Thymus (tissue), 11 donors: ENCODE results near the gene OR5K3. TPM values are rescaled to one million over a fixed set of nuclear protein-coding genes. Genes with fewer than 3 reads are reported as not detected.
"Not testable (repeated sequence)": the region's sequence is repeated elsewhere in the genome, so short reads cannot be mapped to it uniquely, and the experiment has no call there.

Experiments used
- DNase-seq, 9 donors: peaks; one replicate each; pipeline ENCODE4 v3.0.0-alpha.2; 2013; ENCODE audit warnings: low spot score in 9 of 9, low read depth in 6 of 9, missing footprints in 1 of 9
- H3K27ac ChIP-seq, 2 donors: one replicate each; pipeline ENCODE4 v1.5.1; 2013; ENCODE audit warnings: control low read depth in 1 of 2, low read depth in 1 of 2, low read length in 1 of 2, mild to moderate bottlenecking in 1 of 2, moderate library complexity in 1 of 2
- H3K27me3 ChIP-seq, 2 donors: one replicate each; pipeline ENCODE4 v1.5.1; 2013; ENCODE audit warnings: low read length in 1 of 2; ENCODE audit not compliant: control insufficient read depth in 2 of 2, insufficient read depth in 1 of 2
- H3K36me3 ChIP-seq, 2 donors: one replicate each; pipeline ENCODE4 v1.5.1; 2013; ENCODE audit warnings: low read length in 1 of 2, mild to moderate bottlenecking in 1 of 2, moderate library complexity in 1 of 2; ENCODE audit not compliant: control insufficient read depth in 2 of 2, insufficient read depth in 2 of 2
- H3K4me1 ChIP-seq, 2 donors: one replicate each; pipeline ENCODE4 v1.5.1; 2013; ENCODE audit warnings: low read length in 2 of 2; ENCODE audit not compliant: control insufficient read depth in 2 of 2, insufficient read depth in 2 of 2
- H3K4me3 ChIP-seq, 2 donors: one replicate each; pipeline ENCODE4 v1.5.1; 2013; ENCODE audit warnings: low read length in 2 of 2, control low read depth in 1 of 2, mild to moderate bottlenecking in 1 of 2
- H3K9me3 ChIP-seq, 2 donors: one replicate each; pipeline ENCODE4 v1.5.1; 2013; ENCODE audit warnings: low read length in 1 of 2, mild to moderate bottlenecking in 1 of 2; ENCODE audit not compliant: control insufficient read depth in 2 of 2, insufficient read depth in 1 of 2
- WGBS: extraction: QIAGEN DNeasy Blood & Tissue Kit; methylation state at CpG from one replicate; pipeline ENCODE4 v1.1.7; 2013; 5-methylcytosine and 5-hydroxymethylcytosine counted together
- polyA plus RNA-seq: library from polyadenylated mRNA; stranded (reverse); fragments of 200-250 nt; gene quantifications from one replicate; pipeline ENCODE4 v1.2.3, GENCODE V29; 2013
- total RNA-seq: library from RNA; stranded (reverse); fragments of 120-200 nt; gene quantifications from one replicate; pipeline ENCODE4 v1.2.4, GENCODE V29; 2013
- donor health status: healthy.

Gene OR5K3
- total and polyA plus RNA-seq, 2 donors: not detected

GRCh38 chr3:98367464-98368246 lies 22.8 kb upstream of the OR5K3 start:
- H3K4me3 ChIP-seq: no peak overlapping the region
- DNase-seq: no peak
- no peaks in the 10 kb centered on the region for H3K27me3 ChIP-seq
- no peak overlapping the region for H3K27ac ChIP-seq
- H3K9me3 ChIP-seq: no peaks in the 10 kb centered on the region
- H3K36me3 ChIP-seq: no peaks in the 10 kb centered on the region
- no peaks in the 10 kb centered on the region for H3K4me1 ChIP-seq
- 94% methylated on average over 4 of the region's 4 CpGs for WGBS

DNA sequence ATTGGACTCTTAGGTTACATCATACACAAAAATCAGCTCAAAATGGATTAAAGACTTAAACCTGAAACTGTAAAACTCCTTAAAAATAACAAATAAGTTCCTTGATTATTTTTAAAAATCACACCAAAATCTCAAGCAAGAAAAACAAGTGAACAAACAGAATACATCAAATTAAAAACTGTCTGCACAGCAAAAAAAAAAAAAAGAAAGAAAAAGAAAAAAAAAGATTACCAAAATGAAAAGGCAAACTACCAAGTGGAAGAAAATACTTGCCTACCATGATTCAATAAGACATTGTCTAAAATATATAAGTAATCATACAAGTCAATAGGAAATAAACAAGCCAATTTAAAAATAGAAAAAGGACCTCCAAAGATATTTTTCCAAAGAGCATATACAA lies 19.3 kb upstream of the OR5K3 start:
- Histone ChIP-seq H3K27me3 (no peaks in the 10 kb centered on the region), H3K36me3 (no peaks in the 10 kb centered on the region), H3K4me1 (no peaks in the 10 kb centered on the region), H3K27ac (no peak overlapping the region), H3K4me3 (no peak overlapping the region), H3K9me3 (no peaks in the 10 kb centered on the region)
- DNase-seq: no peak

DNA sequence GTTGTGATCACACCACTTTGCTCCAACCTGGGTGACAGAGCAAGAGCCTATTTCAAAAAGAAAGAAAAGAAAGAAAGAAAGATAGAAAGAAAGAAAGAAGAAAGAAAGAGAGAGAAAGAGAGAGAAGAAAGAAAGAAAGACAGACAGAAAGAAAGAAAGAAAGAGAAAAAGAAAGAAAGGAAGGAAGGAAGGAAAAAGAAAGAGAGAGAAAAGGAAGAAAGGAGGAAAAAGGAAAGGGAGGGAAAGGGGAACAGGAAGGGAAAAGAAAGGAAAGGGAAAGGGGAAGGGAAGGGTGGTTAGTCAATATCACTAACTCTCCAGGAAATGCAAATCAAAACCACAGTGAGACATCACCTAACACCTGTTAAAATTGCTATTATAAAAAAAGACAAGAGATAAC lies 18.6 kb upstream of the OR5K3 start:
- Histone ChIP-seq H3K27ac (no peak overlapping the region), H3K4me3 (no peak overlapping the region), H3K36me3 (no peaks in the 10 kb centered on the region), H3K27me3 (no peaks in the 10 kb centered on the region), H3K9me3 (no peaks in the 10 kb centered on the region), H3K4me1 (no peaks in the 10 kb centered on the region)
- DNase-seq: no peak

DNA sequence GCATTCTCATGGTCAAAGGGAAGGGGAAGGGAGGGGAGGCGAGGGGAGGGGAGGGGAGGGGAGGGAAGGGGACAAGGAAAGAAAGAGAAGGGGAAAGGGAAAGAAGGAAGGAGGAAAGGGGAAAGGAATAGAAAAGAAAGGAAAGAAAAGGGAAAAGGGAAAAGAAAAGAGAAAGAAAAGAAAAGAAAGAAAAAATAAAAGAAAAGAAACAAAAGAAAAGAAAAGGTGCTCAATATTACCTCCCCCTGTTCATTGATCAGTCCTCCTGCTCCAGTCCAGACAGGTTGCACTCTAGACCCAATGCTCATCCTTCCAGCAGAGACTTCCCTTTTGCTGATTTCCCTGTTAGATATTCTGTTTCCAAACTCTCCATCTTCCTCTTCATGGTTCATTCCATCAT lies 18.0 kb upstream of the OR5K3 start:
- Histone ChIP-seq H3K36me3 (no peaks in the 10 kb centered on the region), H3K9me3 (no peaks in the 10 kb centered on the region), H3K27me3 (no peaks in the 10 kb centered on the region), H3K4me3 (no peak overlapping the region), H3K27ac (no peak overlapping the region), H3K4me1 (no peaks in the 10 kb centered on the region)
- 100% methylated on average over 1 of the region's 1 CpG for WGBS
- no peak for DNase-seq

GRCh38 chr3:98376631-98377030 lies 13.8 kb upstream of the OR5K3 start:
- no peaks in the 10 kb centered on the region for H3K4me1 ChIP-seq
- no peak overlapping the region for H3K4me3 ChIP-seq
- H3K27ac ChIP-seq: no peak overlapping the region
- H3K36me3 ChIP-seq: no peaks in the 10 kb centered on the region
- no peaks in the 10 kb centered on the region for H3K9me3 ChIP-seq
- WGBS: 67% methylated on average over 2 of the region's 2 CpGs
- H3K27me3 ChIP-seq: no peaks in the 10 kb centered on the region
- DNase-seq: no peak

DNA sequence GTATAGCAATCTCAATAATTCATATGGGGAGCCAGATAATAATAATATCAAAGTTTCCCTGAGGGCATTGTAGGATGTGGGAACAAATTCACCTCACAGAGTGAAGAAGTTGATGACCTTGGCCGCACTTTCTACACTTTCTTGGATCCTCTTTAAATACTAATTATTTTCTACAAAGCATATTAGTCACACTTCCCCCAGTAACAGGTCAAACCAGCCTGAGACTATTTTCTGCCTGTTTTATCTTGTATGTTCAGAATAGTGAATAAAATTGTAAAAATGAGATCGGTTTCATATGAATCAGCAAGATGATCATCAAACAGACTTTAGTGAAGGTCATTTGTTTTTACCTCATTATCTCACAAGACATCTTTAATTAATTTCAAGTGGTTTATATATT lies 2.3 kb upstream of the OR5K3 start:
- Histone ChIP-seq H3K27ac (no peak overlapping the region), H3K27me3 (no peaks in the 10 kb centered on the region), H3K36me3 (no peaks in the 10 kb centered on the region), H3K9me3 (no peaks in the 10 kb centered on the region), H3K4me1 (no peaks in the 10 kb centered on the region), H3K4me3 (no peak overlapping the region)
- WGBS: 98% methylated on average over 2 of the region's 2 CpGs
- DNase-seq: no peak

DNA sequence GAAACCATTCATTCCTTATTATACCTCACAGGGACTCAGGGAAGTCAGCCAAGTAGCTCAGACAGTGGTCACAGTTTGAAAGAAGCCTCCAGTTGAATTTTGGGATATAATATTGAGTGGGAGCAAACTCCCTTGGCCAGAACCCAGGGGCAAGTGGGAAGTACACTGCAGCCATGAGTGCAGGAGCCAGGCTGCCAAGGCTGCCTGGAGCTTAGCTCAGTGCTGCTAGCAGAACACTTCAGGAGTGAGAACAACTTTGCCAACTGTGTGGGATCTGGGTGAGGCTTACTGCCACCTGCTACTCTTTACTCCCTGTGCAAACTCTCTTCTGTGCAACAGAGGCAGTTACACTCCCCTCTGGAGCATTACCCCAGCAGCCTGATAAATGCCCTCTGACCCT lies 4.6 kb downstream of the OR5K3 start:
- Histone ChIP-seq H3K27ac (no peak overlapping the region), H3K36me3 (no peaks in the 10 kb centered on the region), H3K4me3 (no peak overlapping the region), H3K4me1 (no peaks in the 10 kb centered on the region), H3K27me3 (no peaks in the 10 kb centered on the region), H3K9me3 (no peaks in the 10 kb centered on the region)
- DNase-seq: no peak

DNA sequence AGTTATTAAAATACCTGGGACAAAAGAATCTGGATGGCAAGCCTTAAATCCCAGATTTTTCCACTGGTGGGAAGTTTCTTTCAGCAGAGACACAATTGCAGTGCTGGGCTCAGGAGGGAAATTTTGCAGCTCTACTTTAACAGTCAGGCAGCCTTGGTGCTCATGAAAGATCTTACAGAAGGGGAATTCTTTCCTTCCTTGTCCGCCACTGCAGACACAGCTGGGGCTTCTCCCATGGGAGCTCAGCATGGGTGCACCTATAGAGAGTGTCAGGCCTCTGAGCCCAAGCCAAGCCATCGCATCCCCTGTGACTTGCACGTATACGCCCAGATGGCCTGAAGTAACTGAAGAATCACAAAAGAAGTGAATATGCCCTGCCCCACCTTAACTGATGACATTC lies 6.0 kb downstream of the OR5K3 start:
- H3K4me1 ChIP-seq, H3K27me3 ChIP-seq, H3K4me3 ChIP-seq, H3K9me3 ChIP-seq, H3K27ac ChIP-seq, H3K36me3 ChIP-seq, DNase-seq: not testable (repeated sequence)
- WGBS: 96% methylated on average over 4 of the region's 4 CpGs

GRCh38 chr3:98398513-98398912 lies 8.0 kb downstream of the OR5K3 start:
- Histone ChIP-seq H3K9me3 (peaks cover 0 to 6% of the 10 kb centered on the region in 2 donors), H3K4me1 (no peaks in the 10 kb centered on the region), H3K27me3 (no peaks in the 10 kb centered on the region), H3K27ac (no peak overlapping the region), H3K36me3 (no peaks in the 10 kb centered on the region), H3K4me3 (no peak overlapping the region)
- no peak for DNase-seq

- H3K36me3 ChIP-seq: no peaks in the 10 kb centered on the region
- DNase-seq: no peak
- H3K4me1 ChIP-seq: no peaks in the 10 kb centered on the region
- no peaks in the 10 kb centered on the region for H3K27me3 ChIP-seq
- no peak overlapping the region for H3K4me3 ChIP-seq
- WGBS: 83% methylated on average over 1 of the region's 1 CpG
- no peak overlapping the region for H3K27ac ChIP-seq
- H3K9me3 ChIP-seq: peaks cover 0 to 6% of the 10 kb centered on the region in 2 donors
Observed at GRCh38 chr3:98402507-98402906, 12.0 kb downstream of the OR5K3 start.
